ENCODE data around the gene SMYD3.

DNA sequence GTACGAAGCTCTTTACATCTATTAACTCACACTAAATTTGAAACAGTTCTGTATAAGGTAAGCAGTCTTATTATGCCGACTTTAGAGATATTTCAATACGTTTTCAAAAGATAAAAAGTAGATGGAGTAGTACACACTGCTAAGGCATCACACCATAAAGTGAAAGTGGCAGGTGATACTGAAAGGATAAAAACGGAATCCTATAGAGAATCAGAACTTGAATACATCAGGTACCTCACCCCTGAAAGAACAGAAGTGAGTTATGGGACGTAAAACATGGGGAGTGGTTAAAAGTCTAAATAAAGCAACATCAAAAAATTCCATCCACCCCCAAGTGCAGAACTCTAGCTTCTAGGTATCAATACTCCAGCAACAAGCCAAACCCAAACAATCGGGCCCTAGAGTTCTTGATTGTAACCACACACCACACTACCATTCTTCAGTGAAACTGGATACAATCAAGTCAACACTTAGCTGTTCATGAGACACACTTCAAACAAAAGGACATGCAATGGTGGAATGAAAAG, 142.6 kb downstream of the SMYD3 start:
- TF ChIP-seq, protein P1, sequence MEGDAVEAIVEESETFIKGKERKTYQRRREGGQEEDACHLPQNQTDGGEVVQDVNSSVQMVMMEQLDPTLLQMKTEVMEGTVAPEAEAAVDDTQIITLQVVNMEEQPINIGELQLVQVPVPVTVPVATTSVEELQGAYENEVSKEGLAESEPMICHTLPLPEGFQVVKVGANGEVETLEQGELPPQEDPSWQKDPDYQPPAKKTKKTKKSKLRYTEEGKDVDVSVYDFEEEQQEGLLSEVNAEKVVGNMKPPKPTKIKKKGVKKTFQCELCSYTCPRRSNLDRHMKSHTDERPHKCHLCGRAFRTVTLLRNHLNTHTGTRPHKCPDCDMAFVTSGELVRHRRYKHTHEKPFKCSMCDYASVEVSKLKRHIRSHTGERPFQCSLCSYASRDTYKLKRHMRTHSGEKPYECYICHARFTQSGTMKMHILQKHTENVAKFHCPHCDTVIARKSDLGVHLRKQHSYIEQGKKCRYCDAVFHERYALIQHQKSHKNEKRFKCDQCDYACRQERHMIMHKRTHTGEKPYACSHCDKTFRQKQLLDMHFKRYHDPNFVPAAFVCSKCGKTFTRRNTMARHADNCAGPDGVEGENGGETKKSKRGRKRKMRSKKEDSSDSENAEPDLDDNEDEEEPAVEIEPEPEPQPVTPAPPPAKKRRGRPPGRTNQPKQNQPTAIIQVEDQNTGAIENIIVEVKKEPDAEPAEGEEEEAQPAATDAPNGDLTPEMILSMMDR (IDR thresholded peaks at IDR 0.05; ENCODE audit: low read depth, low read length, poor library complexity, severe bottlenecking), result no peak
- TF ChIP-seq EZH2phosphoT487 (IDR thresholded peaks at IDR 0.05; ENCODE audit: borderline replicate concordance, low read length), result no peak

Measured in DOHH2 (cell line).